GM12891 (cell line): ENCODE results near the gene ETV3.

Experiments
- POLR2A ChIP-seq: IDR thresholded peaks from 2 replicates; pipeline ENCODE4 v1.6.1; 2011; ENCODE audit warnings: low read depth, low read length, control low read depth
- POLR2AphosphoS5 ChIP-seq: IDR thresholded peaks from 2 replicates; pipeline ENCODE4 v1.6.1; 2011; ENCODE audit warnings: low read depth, low read length, control low read depth
- POU2F2 ChIP-seq: IDR thresholded peaks from 2 replicates; pipeline ENCODE4 v1.6.1; 2011; ENCODE audit warnings: low read depth, mild to moderate bottlenecking, control low read depth, low read length, moderate library complexity
- SPI1 ChIP-seq: IDR thresholded peaks from 2 replicates; pipeline ENCODE4 v1.6.1; 2011; ENCODE audit warnings: low read depth, low read length, control low read depth
- TAF1 ChIP-seq: IDR thresholded peaks from 2 replicates; pipeline ENCODE4 v1.6.1; 2011; ENCODE audit warnings: low read depth, low read length, control low read depth

DNA sequence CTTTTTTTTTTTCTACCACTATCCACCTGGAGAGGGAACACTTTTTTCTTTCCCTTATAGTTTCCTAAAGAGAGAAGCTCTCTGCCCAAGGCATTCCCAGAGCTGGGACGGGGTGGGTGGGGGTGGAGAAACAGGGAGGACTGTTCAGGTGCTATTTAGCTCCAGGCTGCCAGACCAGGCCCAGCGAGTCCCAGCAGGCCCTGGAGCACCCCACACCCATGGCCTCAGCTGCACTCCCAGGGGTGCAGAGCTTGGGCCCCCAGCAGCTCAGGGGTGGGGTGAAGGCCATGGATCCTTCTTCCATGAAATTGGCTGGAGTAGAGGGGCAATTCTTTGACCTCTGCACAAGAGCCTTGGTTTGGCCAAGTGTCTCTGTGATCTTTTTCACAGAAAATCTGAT, 42.6 kb downstream of the ETV3 start:
- no peak for TF ChIP-seq POLR2AphosphoS5
- TF ChIP-seq POLR2A: no peak
- no peak for TF ChIP-seq SPI1
- TF ChIP-seq TAF1: no peak
- no peak for TF ChIP-seq POU2F2
